GM11168 (cell line): ENCODE results near the gene CATSPERD.

Source experiments
- in situ Hi-C: fragments of 300-500 bp; cut with MboI; formaldehyde crosslinking; loops from one replicate; pipeline ENCODE4 v1.12.0; 2022; ENCODE audit warnings: low sequenced_read_pairs; ENCODE audit not compliant: unreplicated experiment

Gene CATSPERD

GRCh38 chr19:5801796-5802619, 81.6 kb downstream of the CATSPERD start:
- in situ Hi-C loops, result no loop called here

- in situ Hi-C loops, result no loop called here
Observed at GRCh38 chr19:5803441-5803751, 83.0 kb downstream of the CATSPERD start.

- in situ Hi-C loops, result no loop called here
Observed at GRCh38 chr19:5803752-5804515, 83.5 kb downstream of the CATSPERD start.

DNA sequence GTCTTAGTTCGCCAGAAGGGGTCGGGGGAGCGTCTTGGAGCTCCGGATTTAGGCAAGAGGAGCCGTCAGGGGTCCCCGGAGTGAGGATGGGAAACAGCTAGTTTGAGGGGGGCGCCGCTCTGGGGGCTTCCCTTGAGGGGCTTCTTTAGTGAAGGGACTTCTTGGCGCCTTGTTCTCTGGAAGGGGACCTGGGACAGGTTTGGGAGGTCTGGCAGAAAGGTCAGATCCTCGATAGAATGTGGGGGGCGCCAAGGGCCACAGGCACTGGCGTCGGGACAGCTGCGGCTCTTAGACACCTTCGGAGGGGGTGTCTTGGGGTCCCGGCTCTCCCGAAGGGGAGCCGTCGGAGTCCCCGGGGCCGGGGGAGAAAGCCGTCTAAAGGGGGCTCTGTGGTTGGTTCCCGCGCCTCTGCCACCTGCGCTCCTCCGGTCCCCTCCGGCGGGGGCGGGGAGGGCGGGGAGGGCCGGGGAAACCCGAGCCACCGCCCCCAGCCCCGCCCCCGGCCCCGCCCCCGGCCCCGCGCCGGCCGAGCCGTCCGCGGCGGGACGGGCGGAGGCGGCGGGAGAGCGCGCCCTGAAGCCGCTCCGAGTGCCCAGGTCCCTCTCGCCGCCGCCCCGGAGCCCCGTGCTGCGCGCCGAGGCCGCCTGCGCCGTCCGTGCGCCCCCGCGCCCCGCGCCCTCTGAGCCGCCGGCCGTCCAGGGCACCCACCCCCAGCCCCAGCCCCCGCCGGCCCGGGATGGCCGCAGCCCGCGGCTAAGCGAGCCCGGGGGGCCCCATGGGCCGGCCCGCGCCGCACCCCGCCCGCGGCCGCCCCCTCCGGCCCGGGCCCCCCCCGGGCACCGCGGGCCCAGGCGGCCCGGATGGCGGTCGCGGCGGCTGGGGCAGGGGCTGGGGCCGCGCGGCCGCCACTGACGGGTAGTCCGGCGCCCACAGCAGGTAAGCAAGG, 84.4 kb downstream of the CATSPERD start, which contains the start of gene NRTN:
NRTN (plus strand) TSS at position 552 of the 946 bp plus-strand sequence. CDS start 19,099 bp downstream, outside the sequence.
- in situ Hi-C loops, result no loop called here

DNA sequence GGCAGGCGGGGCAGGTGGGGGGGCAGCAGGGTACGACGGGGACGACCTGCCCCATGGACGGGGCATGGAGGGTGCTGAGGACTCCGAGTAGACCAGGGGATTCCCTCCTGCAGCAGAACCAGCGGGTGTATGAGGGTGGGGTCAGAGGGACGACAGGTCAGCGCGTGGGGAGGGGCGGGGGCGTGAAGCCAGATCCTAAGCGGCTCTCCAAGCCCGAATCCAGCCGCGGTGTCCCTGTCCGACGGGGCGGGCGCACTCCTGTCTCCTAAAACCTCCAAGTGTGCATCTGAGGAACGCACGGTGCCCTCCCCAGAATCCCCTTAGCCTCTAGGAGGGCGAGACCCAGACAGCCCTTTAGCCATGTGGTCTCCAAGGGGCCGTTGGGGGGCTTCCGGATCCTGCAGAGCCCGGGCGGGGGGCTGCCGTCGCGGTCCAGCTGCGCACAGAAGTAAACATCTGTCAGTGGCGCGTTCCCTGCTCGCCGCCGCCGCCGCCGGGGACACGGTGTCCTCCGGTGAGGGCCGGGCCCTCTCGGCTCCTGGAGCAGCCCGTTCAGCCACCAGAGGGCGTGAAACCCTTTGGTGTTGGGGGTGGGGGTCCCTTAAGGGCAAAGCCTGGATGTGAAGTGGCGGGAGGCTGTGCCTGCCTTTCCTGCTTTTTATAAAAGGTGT, 85.2 kb downstream of the CATSPERD start:
- in situ Hi-C loops, result no loop called here

- in situ Hi-C loops, result no loop called here
Observed at GRCh38 chr19:5806133-5806489, 85.7 kb downstream of the CATSPERD start.

- in situ Hi-C loops, result no loop called here
Observed at GRCh38 chr19:5806905-5807304, 86.5 kb downstream of the CATSPERD start.

GRCh38 chr19:5808120-5808816, 87.8 kb downstream of the CATSPERD start:
- in situ Hi-C loops, result no loop called here

DNA sequence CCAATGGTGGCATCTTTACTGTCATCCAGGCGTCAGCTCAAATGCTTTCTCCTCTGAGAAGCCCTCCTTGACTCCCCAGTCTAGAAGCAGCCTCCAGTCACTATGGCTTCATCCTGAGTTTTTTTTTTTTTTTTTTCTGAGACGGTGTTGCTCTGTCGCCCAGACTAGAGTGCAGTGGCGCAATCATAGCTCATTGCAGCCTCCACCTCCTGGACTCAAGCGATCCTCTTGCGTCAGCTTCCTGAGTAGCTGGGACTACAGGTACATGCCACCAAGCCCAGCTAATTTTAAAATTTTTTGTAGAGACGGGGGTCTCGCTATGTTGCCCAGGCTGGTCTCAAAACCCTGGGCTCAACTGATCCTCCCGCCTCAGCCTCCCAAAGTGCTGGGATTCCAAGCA, 88.6 kb downstream of the CATSPERD start:
- in situ Hi-C loops, result no loop called here

DNA sequence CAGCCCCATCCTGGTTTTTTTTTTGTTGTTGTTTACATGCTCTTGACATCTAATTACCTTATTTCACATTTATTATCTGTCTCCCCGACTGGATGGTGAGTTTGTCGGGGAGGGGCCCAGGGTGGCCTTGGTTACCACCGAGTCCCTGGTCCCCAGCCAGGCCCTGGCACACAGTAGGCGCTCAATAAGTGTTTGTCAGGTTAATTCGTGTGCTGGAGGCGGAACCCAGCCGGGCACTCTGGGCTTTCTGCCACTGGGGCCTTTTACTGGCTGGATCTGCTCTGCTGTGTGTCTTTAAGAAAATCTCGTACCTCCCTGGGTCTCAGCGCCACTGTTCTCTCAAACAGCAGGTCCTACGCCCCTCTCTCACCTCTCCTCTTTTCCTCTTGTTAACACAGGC, 89.0 kb downstream of the CATSPERD start:
- in situ Hi-C loops, result no loop called here

DNA sequence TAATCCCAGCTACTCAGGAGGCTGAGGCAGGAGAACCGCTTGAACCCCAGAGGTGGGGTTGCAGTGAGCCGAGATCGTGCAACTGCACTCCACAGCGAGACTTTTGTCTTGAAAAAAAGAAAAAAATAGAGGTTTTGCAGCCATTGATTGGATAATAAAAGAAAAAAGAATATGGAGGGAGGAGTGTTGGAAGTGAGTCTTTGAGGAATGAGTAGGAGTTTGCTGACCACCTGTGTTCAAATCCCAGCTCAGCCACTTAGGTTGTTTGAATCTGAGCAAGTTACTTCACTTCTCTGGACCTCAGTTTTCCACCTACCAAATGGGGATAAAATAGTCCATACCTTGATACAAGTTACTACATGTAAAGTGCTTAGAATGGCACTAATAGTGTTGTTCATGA, 90.7 kb downstream of the CATSPERD start:
- in situ Hi-C loops, result no loop called here

- in situ Hi-C loops, result no loop called here
Observed at GRCh38 chr19:5814123-5814851, 93.8 kb downstream of the CATSPERD start.

DNA sequence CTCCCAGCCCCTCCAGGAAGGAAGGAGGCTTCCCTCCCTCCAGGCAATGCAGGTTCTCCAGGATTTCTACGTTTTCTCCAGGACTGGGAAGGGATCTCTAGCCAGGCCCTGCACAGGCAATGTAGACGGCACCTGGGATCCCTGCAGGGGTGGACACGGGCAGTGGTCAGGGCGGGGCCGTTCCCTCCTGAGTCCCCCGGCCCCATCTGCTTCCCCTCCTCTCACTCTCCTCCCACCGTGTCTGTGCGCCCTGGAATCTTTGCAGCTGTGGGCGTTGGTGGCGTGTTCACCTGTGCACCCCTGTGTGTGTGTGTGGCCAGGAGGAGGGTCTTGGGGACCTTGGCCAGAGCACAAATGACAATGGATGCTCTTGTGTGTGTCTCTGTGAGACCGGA, 94.4 kb downstream of the CATSPERD start:
- in situ Hi-C loops, result no loop called here

GRCh38 chr19:5817218-5817617, 96.8 kb downstream of the CATSPERD start:
- in situ Hi-C loops, result no loop called here

GRCh38 chr19:5818594-5818993, 98.2 kb downstream of the CATSPERD start:
- in situ Hi-C loops, result no loop called here

DNA sequence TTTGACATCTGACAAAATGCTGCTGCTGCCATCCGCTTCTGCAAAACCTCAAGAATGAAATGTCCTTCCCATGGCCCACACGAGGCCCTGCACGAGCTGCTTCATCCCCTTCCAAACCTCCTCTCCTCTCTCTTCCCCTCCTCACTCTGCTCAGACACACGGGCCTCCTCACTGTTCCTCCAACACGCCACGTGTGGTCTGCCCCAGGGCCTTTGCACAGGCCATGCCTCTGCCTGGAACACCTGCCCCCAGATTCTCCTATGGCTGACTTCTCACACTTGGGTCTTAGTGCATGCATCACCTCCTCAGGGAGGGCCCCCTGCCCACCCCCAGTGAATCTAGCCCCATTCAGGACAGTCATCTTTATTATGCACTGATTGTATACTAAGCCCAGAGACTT, 100.3 kb downstream of the CATSPERD start:
- in situ Hi-C loops, result no loop called here

GRCh38 chr19:5821521-5822180, 101.2 kb downstream of the CATSPERD start:
- in situ Hi-C loops, result no loop called here

- in situ Hi-C loops, result no loop called here
Observed at GRCh38 chr19:5822181-5822844, 101.9 kb downstream of the CATSPERD start.
